ENCODE data around the gene FCHSD2. TPM values are rescaled to one million over a fixed set of nuclear protein-coding genes. Genes with fewer than 3 reads are reported as not detected.

FCHSD2 gene
- total and polyA plus RNA-seq, 2 of the 8 experiments (the other 6 are each of a cell fraction or from before 2014, with no cell fraction given), result 4.1 to 7.8 TPM

DNA sequence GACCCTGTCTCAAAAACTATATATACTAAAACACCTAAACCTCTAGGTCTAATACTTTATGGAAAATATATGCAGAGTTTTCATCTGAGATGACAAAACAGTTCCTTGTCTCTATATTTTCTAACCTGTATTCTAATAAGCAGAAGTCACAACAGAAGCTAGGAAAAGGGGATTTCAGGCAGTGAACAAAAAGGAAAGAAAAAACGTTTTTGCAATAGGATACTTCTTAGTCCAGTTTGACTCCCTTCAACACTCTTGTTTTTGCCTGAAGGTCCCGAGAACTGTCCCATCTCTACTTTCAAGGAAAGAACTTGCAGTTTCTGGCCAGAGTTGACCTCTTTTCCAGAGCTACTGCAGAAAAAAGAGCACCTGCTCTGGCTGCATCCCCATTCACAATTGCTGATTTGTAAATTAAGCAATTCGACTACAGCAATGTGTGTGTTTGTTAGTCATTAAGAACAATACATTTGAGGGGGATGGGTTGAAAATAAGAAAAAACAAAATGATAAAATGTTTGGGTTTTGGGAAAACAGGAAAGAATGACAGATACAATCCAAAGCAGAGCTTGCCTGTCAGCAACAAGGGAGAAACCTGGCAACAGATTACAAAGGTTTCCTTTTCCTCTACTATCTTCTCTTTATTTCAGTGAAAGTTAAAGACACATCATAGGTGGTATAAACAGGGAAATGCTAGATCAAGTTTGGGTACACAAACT, 160.0 kb downstream of the FCHSD2 start (continued):
- TF ChIP-seq, protein P1, sequence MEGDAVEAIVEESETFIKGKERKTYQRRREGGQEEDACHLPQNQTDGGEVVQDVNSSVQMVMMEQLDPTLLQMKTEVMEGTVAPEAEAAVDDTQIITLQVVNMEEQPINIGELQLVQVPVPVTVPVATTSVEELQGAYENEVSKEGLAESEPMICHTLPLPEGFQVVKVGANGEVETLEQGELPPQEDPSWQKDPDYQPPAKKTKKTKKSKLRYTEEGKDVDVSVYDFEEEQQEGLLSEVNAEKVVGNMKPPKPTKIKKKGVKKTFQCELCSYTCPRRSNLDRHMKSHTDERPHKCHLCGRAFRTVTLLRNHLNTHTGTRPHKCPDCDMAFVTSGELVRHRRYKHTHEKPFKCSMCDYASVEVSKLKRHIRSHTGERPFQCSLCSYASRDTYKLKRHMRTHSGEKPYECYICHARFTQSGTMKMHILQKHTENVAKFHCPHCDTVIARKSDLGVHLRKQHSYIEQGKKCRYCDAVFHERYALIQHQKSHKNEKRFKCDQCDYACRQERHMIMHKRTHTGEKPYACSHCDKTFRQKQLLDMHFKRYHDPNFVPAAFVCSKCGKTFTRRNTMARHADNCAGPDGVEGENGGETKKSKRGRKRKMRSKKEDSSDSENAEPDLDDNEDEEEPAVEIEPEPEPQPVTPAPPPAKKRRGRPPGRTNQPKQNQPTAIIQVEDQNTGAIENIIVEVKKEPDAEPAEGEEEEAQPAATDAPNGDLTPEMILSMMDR (IDR thresholded peaks at IDR 0.05; ENCODE audit: control extremely low read depth in 1 of 3, insufficient read depth in 1 of 3, low read depth in 1 of 3, low read length in 3 of 3), result no peak
- TF ChIP-seq TEAD4 (IDR thresholded peaks at IDR 0.05; ENCODE audit: low read depth, low read length) (no peak), SIRT6 (IDR thresholded peaks at IDR 0.05; ENCODE audit: low read length) (no peak), TAF1 (IDR thresholded peaks at IDR 0.05; ENCODE audit: low read depth, low read length) (no peak), CBX5 (IDR thresholded peaks at IDR 0.05; ENCODE audit: low read depth, low read length) (no peak)
